Uterus (tissue), 2 donors: ENCODE measurements around the gene KLK10.

Source experiments
- POLR2A ChIP-seq, 2 donors: fragments of 450-650 bp; IDR thresholded peaks; one replicate each; pipeline ENCODE4 v1.6.1; 2016; ENCODE audit warnings: antibody characterized with exemption in 2 of 2, mild to moderate bottlenecking in 1 of 2, moderate library complexity in 1 of 2
- TF ChIP-seq, protein P1 (sequence below), 4 experiments: fragments of 200-600 bp in 2 of 4; fragments of 450-650 bp in 2 of 4; sonication (generic) in 2 of 4; IDR thresholded peaks; one replicate each; pipeline ENCODE4 v1.5.1; 2016 to 2019; ENCODE audit warnings: antibody characterized with exemption in 4 of 4, mild to moderate bottlenecking in 2 of 4, moderate library complexity in 1 of 4

DNA sequence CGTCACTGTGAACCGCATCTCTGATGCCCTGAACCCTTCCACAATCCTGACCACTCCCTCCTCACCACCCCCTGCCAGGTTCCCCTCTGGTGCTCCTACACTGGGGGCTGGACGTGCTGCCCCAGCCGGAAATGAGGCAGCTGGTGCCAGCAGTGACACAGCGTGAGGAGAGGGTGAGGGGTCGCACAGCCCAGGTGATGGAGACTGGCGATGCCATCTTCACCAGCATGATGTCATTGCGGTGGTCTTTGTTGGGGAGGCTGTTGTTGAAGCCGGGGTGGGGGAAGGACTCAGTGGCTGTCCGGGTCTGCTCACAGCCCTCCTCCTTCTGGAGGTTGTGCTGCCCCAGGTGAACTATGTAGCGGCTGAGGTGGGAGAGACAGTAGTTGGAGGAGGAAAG lies 4.4 kb upstream of the KLK10 start:
- TF ChIP-seq, protein P1, sequence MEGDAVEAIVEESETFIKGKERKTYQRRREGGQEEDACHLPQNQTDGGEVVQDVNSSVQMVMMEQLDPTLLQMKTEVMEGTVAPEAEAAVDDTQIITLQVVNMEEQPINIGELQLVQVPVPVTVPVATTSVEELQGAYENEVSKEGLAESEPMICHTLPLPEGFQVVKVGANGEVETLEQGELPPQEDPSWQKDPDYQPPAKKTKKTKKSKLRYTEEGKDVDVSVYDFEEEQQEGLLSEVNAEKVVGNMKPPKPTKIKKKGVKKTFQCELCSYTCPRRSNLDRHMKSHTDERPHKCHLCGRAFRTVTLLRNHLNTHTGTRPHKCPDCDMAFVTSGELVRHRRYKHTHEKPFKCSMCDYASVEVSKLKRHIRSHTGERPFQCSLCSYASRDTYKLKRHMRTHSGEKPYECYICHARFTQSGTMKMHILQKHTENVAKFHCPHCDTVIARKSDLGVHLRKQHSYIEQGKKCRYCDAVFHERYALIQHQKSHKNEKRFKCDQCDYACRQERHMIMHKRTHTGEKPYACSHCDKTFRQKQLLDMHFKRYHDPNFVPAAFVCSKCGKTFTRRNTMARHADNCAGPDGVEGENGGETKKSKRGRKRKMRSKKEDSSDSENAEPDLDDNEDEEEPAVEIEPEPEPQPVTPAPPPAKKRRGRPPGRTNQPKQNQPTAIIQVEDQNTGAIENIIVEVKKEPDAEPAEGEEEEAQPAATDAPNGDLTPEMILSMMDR (IDR thresholded peaks at IDR 0.05) = no peak
- no peak for TF ChIP-seq POLR2A (IDR thresholded peaks at IDR 0.05)
